ENCODE measurements around the gene CCNF. TPM values are rescaled to one million over a fixed set of nuclear protein-coding genes. Genes with fewer than 3 reads are reported as not detected.
"Not testable (repeated sequence)": the region's sequence is repeated elsewhere in the genome, so short reads cannot be mapped to it uniquely, and the experiment has no call there.

Gene CCNF
- total RNA-seq, 1 donor from 2014 or later = 26.4 TPM

DNA sequence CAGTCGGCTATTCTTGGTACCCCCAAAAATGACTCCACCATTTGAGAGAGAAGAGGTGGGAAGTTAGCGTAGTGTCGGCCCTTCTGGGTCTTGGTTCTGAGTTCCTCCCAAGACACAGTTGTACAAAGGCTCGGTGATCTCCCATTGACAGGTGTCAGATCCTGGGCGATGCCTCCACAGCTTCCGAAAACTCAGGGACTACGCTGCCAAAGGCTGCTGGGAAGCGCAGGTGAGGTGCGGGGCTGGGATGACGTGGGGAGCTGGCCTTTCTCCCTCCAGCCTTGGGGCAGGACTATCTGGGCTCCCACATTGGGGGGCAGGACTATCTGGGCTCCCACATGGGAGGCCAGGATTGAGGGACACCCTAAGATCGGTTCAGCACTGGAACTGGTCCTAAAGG, 10.4 kb downstream of the CCNF start:
- Mint-ChIP-seq H3K36me3 (ENCODE audit: unreplicated experiment) (no peaks in the 10 kb centered on the region), H3K9me3 (ENCODE audit: unreplicated experiment) (no peaks in the 10 kb centered on the region), H3K4me3 (ENCODE audit: unreplicated experiment) (no peak overlapping the region), H3K4me1 (ENCODE audit: low read depth, unreplicated experiment) (no peaks in the 10 kb centered on the region), H3K27ac (ENCODE audit: unreplicated experiment) (no peak overlapping the region), H3K27me3 (ENCODE audit: unreplicated experiment) (peaks cover 2% of the 10 kb centered on the region)
- DNase-seq = no peak
- TF ChIP-seq, protein P1, sequence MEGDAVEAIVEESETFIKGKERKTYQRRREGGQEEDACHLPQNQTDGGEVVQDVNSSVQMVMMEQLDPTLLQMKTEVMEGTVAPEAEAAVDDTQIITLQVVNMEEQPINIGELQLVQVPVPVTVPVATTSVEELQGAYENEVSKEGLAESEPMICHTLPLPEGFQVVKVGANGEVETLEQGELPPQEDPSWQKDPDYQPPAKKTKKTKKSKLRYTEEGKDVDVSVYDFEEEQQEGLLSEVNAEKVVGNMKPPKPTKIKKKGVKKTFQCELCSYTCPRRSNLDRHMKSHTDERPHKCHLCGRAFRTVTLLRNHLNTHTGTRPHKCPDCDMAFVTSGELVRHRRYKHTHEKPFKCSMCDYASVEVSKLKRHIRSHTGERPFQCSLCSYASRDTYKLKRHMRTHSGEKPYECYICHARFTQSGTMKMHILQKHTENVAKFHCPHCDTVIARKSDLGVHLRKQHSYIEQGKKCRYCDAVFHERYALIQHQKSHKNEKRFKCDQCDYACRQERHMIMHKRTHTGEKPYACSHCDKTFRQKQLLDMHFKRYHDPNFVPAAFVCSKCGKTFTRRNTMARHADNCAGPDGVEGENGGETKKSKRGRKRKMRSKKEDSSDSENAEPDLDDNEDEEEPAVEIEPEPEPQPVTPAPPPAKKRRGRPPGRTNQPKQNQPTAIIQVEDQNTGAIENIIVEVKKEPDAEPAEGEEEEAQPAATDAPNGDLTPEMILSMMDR (IDR thresholded peaks at IDR 0.05; ENCODE audit: partially characterized antibody, unreplicated experiment) = no peak

DNA sequence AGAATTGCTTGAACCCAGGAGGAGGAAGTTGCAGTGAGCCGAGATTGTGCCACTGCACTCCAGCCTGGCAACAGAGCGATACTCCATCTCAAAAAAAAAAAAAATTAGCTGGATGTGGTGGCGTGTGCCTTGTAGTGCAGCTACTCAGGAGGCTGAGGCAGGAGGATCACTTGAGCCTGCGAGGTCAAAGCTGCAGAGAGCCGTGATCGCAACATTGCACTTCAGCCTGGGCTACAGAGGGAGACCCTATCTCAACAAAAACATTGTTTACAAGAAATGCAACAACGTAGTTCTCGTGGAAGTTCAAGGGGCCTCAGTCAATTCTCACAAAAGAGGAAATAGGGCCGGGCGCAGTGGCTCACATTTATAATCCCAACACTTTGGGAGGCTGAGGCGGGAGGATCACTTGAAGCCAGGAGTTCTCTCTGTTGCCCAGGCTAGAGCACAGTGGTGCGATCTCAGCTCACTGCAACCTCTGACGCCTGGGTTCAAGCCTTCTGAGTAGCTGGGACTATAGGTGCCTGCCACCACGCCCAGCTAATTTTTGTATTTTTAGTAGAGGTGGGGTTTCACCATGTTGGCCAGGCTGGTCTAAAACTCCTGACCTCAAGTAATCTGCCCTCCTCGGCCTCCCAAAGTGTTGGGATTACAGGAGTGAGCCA, 12.0 kb downstream of the CCNF start:
- H3K27me3 Mint-ChIP-seq (ENCODE audit: unreplicated experiment); H3K36me3 Mint-ChIP-seq (ENCODE audit: unreplicated experiment); H3K27ac Mint-ChIP-seq (ENCODE audit: unreplicated experiment); DNase-seq; H3K9me3 Mint-ChIP-seq (ENCODE audit: unreplicated experiment); H3K4me1 Mint-ChIP-seq (ENCODE audit: low read depth, unreplicated experiment); H3K4me3 Mint-ChIP-seq (ENCODE audit: unreplicated experiment): not testable (repeated sequence)

DNA sequence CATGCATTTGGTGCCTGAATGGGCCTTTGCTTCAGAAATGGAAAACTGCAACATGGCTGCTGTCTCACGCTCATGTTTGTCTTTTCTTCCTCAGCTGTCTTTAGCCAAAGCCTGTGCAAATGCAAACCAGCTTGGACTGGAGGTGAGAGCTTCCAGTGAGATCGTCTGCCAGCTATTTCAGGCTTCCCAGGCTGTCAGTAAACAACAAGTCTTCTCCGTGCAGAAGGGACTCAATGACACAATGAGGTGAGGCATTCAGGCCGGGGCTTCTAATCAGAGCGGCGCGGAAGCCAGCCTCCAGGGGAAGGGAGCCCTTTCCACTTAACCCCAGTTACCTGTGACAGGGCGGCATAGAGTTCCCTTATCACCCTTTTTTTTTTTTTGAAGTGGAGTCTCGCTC, 14.3 kb downstream of the CCNF start:
- Mint-ChIP-seq H3K9me3 (ENCODE audit: unreplicated experiment) (no peaks in the 10 kb centered on the region), H3K4me1 (ENCODE audit: low read depth, unreplicated experiment) (no peaks in the 10 kb centered on the region), H3K36me3 (ENCODE audit: unreplicated experiment) (no peaks in the 10 kb centered on the region), H3K27me3 (ENCODE audit: unreplicated experiment) (no peaks in the 10 kb centered on the region), H3K4me3 (ENCODE audit: unreplicated experiment) (no peak overlapping the region), H3K27ac (ENCODE audit: unreplicated experiment) (no peak overlapping the region)
- TF ChIP-seq, protein P1 (IDR thresholded peaks at IDR 0.05; ENCODE audit: partially characterized antibody, unreplicated experiment) = no peak
- DNase-seq = no peak

DNA sequence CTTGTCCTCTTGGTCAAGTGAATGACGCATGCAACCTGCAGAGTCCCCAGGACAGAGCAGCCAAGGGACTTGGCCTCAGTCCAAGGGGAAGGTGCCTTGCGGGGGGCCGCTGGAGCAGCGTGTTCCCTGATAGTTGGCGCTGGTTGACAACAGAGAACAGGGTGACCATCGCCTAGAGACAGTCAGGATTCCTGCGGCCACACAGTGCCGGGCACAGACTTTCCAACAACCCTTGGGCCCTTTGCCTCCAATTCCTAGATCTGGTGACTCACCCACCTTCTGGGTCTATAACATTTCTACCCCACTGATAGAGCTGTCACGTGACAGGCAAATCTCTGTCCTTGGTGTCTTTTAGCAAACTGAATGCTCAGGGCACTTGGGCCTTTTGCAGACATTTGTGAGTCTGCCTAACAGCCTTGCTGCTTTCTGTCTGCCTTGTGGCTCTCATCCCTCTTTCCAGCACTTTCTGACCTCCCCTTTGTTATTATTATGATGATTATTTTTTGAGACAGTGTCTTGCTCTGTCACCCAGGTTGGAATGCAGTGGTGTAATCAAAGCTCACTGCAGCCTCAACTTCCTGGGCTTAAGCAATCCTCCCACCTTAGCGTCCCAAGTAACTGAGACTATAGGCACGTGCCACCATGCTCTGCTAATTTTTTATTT, 18.8 kb downstream of the CCNF start:
- Mint-ChIP-seq H3K9me3 (ENCODE audit: unreplicated experiment) (peaks cover 2% of the 10 kb centered on the region), H3K36me3 (ENCODE audit: unreplicated experiment) (peaks cover 4% of the 10 kb centered on the region)

DNA sequence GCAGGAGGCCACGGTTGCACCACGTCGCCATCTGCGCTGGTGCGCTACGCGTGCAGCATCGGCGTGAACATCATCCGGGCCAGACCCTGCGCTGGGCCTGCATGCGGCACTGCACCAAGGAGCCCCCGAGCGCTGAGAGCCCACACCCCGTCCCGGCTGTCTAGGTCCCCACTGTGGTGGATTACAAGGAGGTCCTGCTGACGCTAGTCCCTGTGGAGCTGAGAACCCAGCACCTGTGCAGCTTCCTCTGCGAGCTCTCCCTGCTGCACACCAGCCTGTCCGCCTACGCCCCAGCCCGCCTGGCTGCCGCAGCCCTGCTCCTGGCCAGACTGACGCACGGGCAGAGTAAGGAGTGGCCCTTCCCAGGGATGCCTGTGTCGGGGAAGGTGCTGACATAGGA, 19.9 kb downstream of the CCNF start:
- TF ChIP-seq, protein P1 (IDR thresholded peaks at IDR 0.05; ENCODE audit: partially characterized antibody, unreplicated experiment) = no peak
- Mint-ChIP-seq H3K4me1 (ENCODE audit: low read depth, unreplicated experiment) (peaks cover 6% of the 10 kb centered on the region), H3K27ac (ENCODE audit: unreplicated experiment) (no peak overlapping the region), H3K36me3 (ENCODE audit: unreplicated experiment) (peaks cover 4% of the 10 kb centered on the region), H3K9me3 (ENCODE audit: unreplicated experiment) (peaks cover 2% of the 10 kb centered on the region), H3K4me3 (ENCODE audit: unreplicated experiment) (no peak overlapping the region), H3K27me3 (ENCODE audit: unreplicated experiment) (peaks cover 5% of the 10 kb centered on the region)
- DNase-seq = no peak

More for the DNA sequence above, 18.8 kb downstream of the CCNF start:
- TF ChIP-seq, protein P1 (IDR thresholded peaks at IDR 0.05; ENCODE audit: partially characterized antibody, unreplicated experiment) = no peak
- peaks cover 5% of the 10 kb centered on the region for H3K27me3 Mint-ChIP-seq (ENCODE audit: unreplicated experiment)
- H3K4me3 Mint-ChIP-seq (ENCODE audit: unreplicated experiment) = no peak overlapping the region
- H3K27ac Mint-ChIP-seq (ENCODE audit: unreplicated experiment) = no peak overlapping the region
- peaks cover 6% of the 10 kb centered on the region for H3K4me1 Mint-ChIP-seq (ENCODE audit: low read depth, unreplicated experiment)
- no peak for DNase-seq
